ENCODE data around the gene RELN. TPM values are rescaled to one million over a fixed set of nuclear protein-coding genes. Genes with fewer than 3 reads are reported as not detected.

The RELN gene
- total and polyA plus RNA-seq, 2 of the 13 experiments (the other 11 are each of a cell fraction or from before 2014, with no cell fraction given), result 315 to 332 TPM

DNA sequence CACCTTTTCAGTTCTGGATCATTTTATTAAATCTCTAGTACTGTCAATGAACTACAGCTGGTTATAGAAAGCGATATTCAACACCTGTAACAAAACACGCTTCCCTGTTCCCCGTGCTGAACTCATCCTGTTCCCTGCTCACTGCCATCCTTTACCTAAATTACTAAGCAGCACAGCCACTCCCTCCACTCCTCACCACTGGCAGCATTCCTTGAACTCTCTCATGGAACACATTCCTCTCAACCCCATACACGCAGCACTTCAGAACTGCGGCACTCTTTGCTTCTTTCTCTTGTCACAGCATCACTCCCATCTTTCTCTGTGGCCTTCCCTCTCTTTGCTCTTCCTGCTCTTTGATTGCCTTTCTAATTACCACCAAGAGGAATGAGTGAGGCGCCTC is 27.4 kb downstream of the RELN start:
- ChIA-PET CTCF (ENCODE audit: low intra/inter-chr PET ratio, low total read pairs) (no interaction called here), POLR2A (no interaction called here)
- 87% methylated on average over 6 of the region's 6 CpGs for WGBS (ENCODE audit: low lambda C conversion rate)
- Histone ChIP-seq H3K4me3 (replicated peaks in 1 of 3; ENCODE audit: insufficient read depth in 1 of 3, low read depth in 2 of 3, low read length in 3 of 3) (no peak overlapping the region), H3K9ac (ENCODE audit: insufficient read depth, low read depth, low read length) (no peak overlapping the region), H4K20me1 (ENCODE audit: insufficient read depth, low read length) (no peaks in the 10 kb centered on the region; the same call in 1 of the 2 replicates), H3K27me3 (ENCODE audit: control insufficient read depth in 1 of 2, insufficient read depth in 2 of 2, low read length in 2 of 2) (no peaks in the 10 kb centered on the region), H3K79me2 (ENCODE audit: insufficient read depth, low read length) (peaks cover 29% of the 10 kb centered on the region), H3K4me1 (ENCODE audit: insufficient read depth, low read length) (no peaks in the 10 kb centered on the region), H3K36me3 (replicated peaks in 1 of 2; ENCODE audit: control insufficient read depth in 1 of 2, insufficient read depth in 2 of 2, low read length in 2 of 2) (peaks cover 1 to 11% of the 10 kb centered on the region in 2 experiments; a peak in 3 of 5 replicates), H3K4me2 (ENCODE audit: low read depth, low read length) (no peak overlapping the region), H3K27ac (ENCODE audit: extremely low read length, insufficient read depth, low read length) (no peak overlapping the region), H2AFZ (ENCODE audit: low read length) (no peak overlapping the region), H3K9me3 (ENCODE audit: low read length) (no peaks in the 10 kb centered on the region)
- peak; percentile 81 for TF ChIP-seq RBM22 (optimal IDR thresholded peaks at IDR 0.05; ENCODE audit: low read length)
- TF ChIP-seq JUNB (CRISPR knock-in tag; IDR thresholded peaks at IDR 0.05; ENCODE audit: borderline replicate concordance), result no peak
- peak; percentile 30; the same call in 1 of the 2 replicates for TF ChIP-seq POLR2G (IDR thresholded peaks at IDR 0.05; ENCODE audit: low read depth, low read length)
- no peak for DNase-seq (ENCODE audit: low spot score)
- no peak; the same call in 2 of the 3 replicates for ATAC-seq
- TSS peak; percentile 1 for BruUV-seq (replicated peaks)
- intact Hi-C loops (cut with micrococcal nuclease; ENCODE audit: unreplicated experiment), result no loop called here
- in situ Hi-C loops (cut with HindIII; ENCODE audit: extremely low pct_ligation_motif_present, low pct_unique_long_range_greater_than_20kb), result no loop called here
- no peak for FAIRE-seq

DNA sequence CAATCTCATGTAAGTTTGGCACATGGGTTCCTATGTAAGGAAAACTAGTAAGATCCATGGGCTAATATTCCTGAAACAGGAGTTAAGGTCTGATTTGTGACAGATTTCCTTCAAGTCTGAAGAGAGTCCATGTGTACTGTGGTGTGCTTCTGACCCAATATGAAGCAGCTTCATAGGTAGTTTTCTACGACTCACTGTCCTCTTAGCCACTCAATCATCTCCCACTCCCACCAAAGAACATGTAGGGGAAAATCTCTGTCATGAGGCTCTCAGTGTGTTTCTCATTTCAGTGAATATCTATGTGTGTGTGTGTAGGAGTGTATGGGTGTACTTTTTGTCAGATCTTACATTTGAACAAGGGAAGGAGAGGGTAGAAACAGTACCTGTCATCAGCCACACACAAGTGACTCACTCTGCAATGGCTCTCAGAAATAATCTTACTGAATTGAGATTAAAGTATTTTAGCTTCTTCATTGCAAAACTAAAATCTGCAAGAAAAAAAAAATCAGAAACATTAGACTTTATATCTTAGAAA is 31.1 kb downstream of the RELN start:
- in situ Hi-C loops (cut with HindIII; ENCODE audit: extremely low pct_ligation_motif_present, low pct_unique_long_range_greater_than_20kb) (no loop called here), intact Hi-C loops (cut with micrococcal nuclease; ENCODE audit: unreplicated experiment) (no loop called here)
- no peak for DNase-seq (ENCODE audit: low spot score)
- Histone ChIP-seq H2AFZ (ENCODE audit: low read length) (no peak overlapping the region), H3K4me2 (ENCODE audit: low read depth, low read length) (no peak overlapping the region), H3K9me3 (ENCODE audit: low read length) (no peaks in the 10 kb centered on the region), H3K36me3 (replicated peaks in 1 of 2; ENCODE audit: control insufficient read depth in 1 of 2, insufficient read depth in 2 of 2, low read length in 2 of 2) (peaks cover 1 to 26% of the 10 kb centered on the region in 2 experiments; a peak in 4 of 5 replicates), H3K27me3 (ENCODE audit: control insufficient read depth in 1 of 2, insufficient read depth in 2 of 2, low read length in 2 of 2) (no peaks in the 10 kb centered on the region), H3K4me3 (replicated peaks in 1 of 3; ENCODE audit: insufficient read depth in 1 of 3, low read depth in 2 of 3, low read length in 3 of 3) (no peak overlapping the region), H3K79me2 (ENCODE audit: insufficient read depth, low read length) (peaks cover 14% of the 10 kb centered on the region), H4K20me1 (ENCODE audit: insufficient read depth, low read length) (no peaks in the 10 kb centered on the region; the same call in 1 of the 2 replicates), H3K27ac (ENCODE audit: extremely low read length, insufficient read depth, low read length) (no peak overlapping the region), H3K9ac (ENCODE audit: insufficient read depth, low read depth, low read length) (no peak overlapping the region), H3K4me1 (ENCODE audit: insufficient read depth, low read length) (no peaks in the 10 kb centered on the region)
- no TSS peak for BruUV-seq (replicated peaks)
- POLR2A ChIA-PET, result no interaction called here
- CTCF ChIA-PET (ENCODE audit: low intra/inter-chr PET ratio, low total read pairs), result no interaction called here
- WGBS (ENCODE audit: low lambda C conversion rate), result 70% methylated on average over 1 of the region's 1 CpG
- no peak for ATAC-seq
- TF ChIP-seq, protein P1, sequence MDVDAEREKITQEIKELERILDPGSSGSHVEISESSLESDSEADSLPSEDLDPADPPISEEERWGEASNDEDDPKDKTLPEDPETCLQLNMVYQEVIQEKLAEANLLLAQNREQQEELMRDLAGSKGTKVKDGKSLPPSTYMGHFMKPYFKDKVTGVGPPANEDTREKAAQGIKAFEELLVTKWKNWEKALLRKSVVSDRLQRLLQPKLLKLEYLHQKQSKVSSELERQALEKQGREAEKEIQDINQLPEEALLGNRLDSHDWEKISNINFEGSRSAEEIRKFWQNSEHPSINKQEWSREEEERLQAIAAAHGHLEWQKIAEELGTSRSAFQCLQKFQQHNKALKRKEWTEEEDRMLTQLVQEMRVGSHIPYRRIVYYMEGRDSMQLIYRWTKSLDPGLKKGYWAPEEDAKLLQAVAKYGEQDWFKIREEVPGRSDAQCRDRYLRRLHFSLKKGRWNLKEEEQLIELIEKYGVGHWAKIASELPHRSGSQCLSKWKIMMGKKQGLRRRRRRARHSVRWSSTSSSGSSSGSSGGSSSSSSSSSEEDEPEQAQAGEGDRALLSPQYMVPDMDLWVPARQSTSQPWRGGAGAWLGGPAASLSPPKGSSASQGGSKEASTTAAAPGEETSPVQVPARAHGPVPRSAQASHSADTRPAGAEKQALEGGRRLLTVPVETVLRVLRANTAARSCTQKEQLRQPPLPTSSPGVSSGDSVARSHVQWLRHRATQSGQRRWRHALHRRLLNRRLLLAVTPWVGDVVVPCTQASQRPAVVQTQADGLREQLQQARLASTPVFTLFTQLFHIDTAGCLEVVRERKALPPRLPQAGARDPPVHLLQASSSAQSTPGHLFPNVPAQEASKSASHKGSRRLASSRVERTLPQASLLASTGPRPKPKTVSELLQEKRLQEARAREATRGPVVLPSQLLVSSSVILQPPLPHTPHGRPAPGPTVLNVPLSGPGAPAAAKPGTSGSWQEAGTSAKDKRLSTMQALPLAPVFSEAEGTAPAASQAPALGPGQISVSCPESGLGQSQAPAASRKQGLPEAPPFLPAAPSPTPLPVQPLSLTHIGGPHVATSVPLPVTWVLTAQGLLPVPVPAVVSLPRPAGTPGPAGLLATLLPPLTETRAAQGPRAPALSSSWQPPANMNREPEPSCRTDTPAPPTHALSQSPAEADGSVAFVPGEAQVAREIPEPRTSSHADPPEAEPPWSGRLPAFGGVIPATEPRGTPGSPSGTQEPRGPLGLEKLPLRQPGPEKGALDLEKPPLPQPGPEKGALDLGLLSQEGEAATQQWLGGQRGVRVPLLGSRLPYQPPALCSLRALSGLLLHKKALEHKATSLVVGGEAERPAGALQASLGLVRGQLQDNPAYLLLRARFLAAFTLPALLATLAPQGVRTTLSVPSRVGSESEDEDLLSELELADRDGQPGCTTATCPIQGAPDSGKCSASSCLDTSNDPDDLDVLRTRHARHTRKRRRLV (CRISPR knock-in tag; IDR thresholded peaks at IDR 0.05), result no peak
- no peak for TF ChIP-seq ZNF547 (CRISPR knock-in tag; IDR thresholded peaks at IDR 0.05)
- TF ChIP-seq, protein P2, sequence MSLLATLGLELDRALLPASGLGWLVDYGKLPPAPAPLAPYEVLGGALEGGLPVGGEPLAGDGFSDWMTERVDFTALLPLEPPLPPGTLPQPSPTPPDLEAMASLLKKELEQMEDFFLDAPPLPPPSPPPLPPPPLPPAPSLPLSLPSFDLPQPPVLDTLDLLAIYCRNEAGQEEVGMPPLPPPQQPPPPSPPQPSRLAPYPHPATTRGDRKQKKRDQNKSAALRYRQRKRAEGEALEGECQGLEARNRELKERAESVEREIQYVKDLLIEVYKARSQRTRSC (CRISPR knock-in tag; IDR thresholded peaks at IDR 0.05; ENCODE audit: low read depth), result no peak
- TF ChIP-seq, protein P3, sequence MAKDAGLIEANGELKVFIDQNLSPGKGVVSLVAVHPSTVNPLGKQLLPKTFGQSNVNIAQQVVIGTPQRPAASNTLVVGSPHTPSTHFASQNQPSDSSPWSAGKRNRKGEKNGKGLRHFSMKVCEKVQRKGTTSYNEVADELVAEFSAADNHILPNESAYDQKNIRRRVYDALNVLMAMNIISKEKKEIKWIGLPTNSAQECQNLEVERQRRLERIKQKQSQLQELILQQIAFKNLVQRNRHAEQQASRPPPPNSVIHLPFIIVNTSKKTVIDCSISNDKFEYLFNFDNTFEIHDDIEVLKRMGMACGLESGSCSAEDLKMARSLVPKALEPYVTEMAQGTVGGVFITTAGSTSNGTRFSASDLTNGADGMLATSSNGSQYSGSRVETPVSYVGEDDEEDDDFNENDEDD (CRISPR knock-in tag; IDR thresholded peaks at IDR 0.05; ENCODE audit: borderline replicate concordance), result no peak
- TF ChIP-seq, protein P4, sequence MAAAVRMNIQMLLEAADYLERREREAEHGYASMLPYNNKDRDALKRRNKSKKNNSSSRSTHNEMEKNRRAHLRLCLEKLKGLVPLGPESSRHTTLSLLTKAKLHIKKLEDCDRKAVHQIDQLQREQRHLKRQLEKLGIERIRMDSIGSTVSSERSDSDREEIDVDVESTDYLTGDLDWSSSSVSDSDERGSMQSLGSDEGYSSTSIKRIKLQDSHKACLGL (CRISPR knock-in tag; IDR thresholded peaks at IDR 0.05), result no peak
- no peak for FAIRE-seq
